Peyer's patch (tissue), 4 donors: Measurements from ENCODE around the gene RPL11. TPM values are rescaled to one million over a fixed set of nuclear protein-coding genes. Genes with fewer than 3 reads are reported as not detected.

Experiments used
- DNase-seq, 3 donors: peaks; one replicate each; pipeline ENCODE4 v3.0.0-alpha.2; 2017 to 2019
- H3K27ac ChIP-seq, 4 donors: fragments of 200-600 bp; sonication (generic); one replicate each; pipeline ENCODE4 v1.5.1; 2016 to 2019
- H3K27me3 ChIP-seq, 2 donors: fragments of 200-600 bp; sonication (generic); one replicate each; pipeline ENCODE4 v1.5.1; 2019
- H3K36me3 ChIP-seq, 3 donors: fragments of 200-600 bp; sonication (generic); one replicate each; pipeline ENCODE4 v1.5.1; 2016 to 2019
- H3K4me1 ChIP-seq, 4 donors: fragments of 200-600 bp; sonication (generic); one replicate each; pipeline ENCODE4 v1.5.1; 2016 to 2019
- H3K4me3 ChIP-seq, 4 donors: fragments of 200-600 bp; sonication (generic); 1 replicate in 3 of 4; 2 replicates in 1 of 4; pipeline ENCODE4 v1.5.1; 2016 to 2019; ENCODE audit warnings: mild to moderate bottlenecking in 1 of 4
- H3K9me3 ChIP-seq, 4 donors: fragments of 200-600 bp; sonication (generic); one replicate each; pipeline ENCODE4 v1.5.1; 2016 to 2019; ENCODE audit warnings: mild to moderate bottlenecking in 1 of 4
- CTCF ChIP-seq, 6 experiments: fragments of 450-650 bp in 4 of 6; fragments of 200-600 bp in 2 of 6; sonication (generic) in 1 of 6; IDR thresholded peaks; one replicate each; pipeline ENCODE4 v1.5.1; 2017 to 2019; ENCODE audit warnings: antibody characterized with exemption in 6 of 6, mild to moderate bottlenecking in 3 of 6, moderate library complexity in 1 of 6
- POLR2A ChIP-seq, 2 donors: fragments of 450-650 bp; IDR thresholded peaks; one replicate each; pipeline ENCODE4 v1.5.1; 2017; ENCODE audit warnings: antibody characterized with exemption in 2 of 2, mild to moderate bottlenecking in 2 of 2, moderate library complexity in 2 of 2
- total RNA-seq, 4 donors: library from RNA; depleted of rRNA; stranded (reverse); fragments of >200 nt; gene quantifications; one replicate each; pipeline ENCODE4 v1.1.0, GENCODE V29; 2016

The RPL11 gene
- total RNA-seq, 4 donors from 2014 or later, result 339 to 882 (median 437) TPM

GRCh38 chr1:23660671-23661070, 30.9 kb upstream of the RPL11 start:
- Histone ChIP-seq H3K27me3 (no peaks in the 10 kb centered on the region), H3K9me3 (no peaks in the 10 kb centered on the region), H3K4me3 (no peak overlapping the region), H3K36me3 (no peaks in the 10 kb centered on the region), H3K4me1 (no peaks in the 10 kb centered on the region), H3K27ac (no peak overlapping the region)
- DNase-seq, result no peak
- no peak for TF ChIP-seq CTCF (IDR thresholded peaks at IDR 0.05)
- no peak for TF ChIP-seq POLR2A (IDR thresholded peaks at IDR 0.05)

DNA sequence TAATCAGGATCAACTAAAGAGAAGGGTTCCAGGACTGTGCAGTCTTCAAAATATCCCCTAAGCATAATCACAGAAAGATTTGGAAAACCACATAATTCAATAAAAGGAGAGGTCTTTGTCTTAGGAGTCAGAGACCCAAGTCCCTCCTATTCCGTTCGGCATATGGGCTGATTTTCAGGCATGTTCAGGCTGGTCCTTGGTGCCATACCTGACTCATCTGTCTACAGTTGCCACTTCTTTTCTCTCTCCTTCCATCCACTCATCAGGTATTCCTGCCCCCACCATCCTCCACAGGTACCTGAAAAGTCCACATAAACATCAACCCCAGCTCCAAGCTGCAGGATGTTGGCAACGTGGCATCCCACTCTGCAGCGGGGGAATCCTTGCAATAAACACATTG, 29.7 kb upstream of the RPL11 start:
- Histone ChIP-seq H3K27ac (no peak overlapping the region), H3K36me3 (no peaks in the 10 kb centered on the region), H3K27me3 (no peaks in the 10 kb centered on the region), H3K4me1 (no peaks in the 10 kb centered on the region), H3K4me3 (no peak overlapping the region), H3K9me3 (no peaks in the 10 kb centered on the region)
- no peak for TF ChIP-seq POLR2A (IDR thresholded peaks at IDR 0.05)
- TF ChIP-seq CTCF (IDR thresholded peaks at IDR 0.05), result no peak
- no peak for DNase-seq

DNA sequence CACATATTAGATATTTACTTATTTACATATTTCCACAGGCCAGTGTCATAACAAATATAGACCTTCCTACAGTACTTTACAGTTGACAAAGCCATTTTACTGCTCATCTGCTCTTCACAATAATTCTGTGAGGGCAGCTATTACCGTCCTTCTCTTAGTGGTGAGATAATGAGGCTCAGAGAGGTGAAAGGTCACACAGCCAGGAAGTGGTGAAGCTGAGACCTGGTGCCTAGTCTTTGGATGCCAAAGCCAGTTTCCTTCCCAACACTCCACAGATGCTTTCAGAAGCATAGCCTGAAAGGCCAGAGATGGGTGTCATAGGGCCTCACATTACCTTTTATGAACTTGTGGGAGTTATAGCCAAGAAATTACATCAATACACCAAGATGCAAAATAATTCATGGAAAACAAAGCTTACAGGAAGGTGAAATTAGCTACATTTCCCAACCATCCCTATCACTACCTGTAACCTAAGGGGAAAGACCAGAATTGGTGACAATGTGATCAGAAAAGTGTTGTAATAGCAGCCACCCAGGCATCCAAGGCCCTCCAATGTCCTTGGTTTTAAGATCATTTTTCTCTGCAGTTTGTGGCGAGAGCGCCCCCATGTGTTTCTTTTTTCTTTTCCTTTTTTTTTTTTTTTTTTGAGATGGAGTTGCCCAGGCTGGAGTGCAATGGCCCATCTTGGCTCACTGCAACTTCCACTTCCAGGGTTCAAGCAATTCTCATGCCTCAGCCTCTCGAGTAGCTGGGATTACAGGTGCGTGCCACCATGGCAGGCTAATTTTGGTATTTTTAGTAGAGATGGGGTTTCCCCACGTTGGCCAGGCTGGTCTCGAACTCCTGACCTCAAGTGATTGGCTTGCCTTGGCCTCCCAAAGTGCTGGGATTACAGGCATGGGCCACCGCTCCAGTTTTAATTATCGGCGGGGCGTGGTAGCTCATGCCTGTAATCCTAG, 26.5 kb upstream of the RPL11 start:
- no peak for TF ChIP-seq POLR2A (IDR thresholded peaks at IDR 0.05)
- TF ChIP-seq CTCF (IDR thresholded peaks at IDR 0.05), result peak in 1 of 6 experiments; percentile 17
- Histone ChIP-seq H3K4me3 (no peak overlapping the region), H3K4me1 (no peaks in the 10 kb centered on the region), H3K9me3 (no peaks in the 10 kb centered on the region), H3K27me3 (no peaks in the 10 kb centered on the region), H3K36me3 (no peaks in the 10 kb centered on the region), H3K27ac (no peak overlapping the region)
- DNase-seq, result no peak

GRCh38 chr1:23667411-23667810, 24.2 kb upstream of the RPL11 start:
- Histone ChIP-seq H3K9me3 (no peaks in the 10 kb centered on the region), H3K27me3 (no peaks in the 10 kb centered on the region), H3K36me3 (no peaks in the 10 kb centered on the region), H3K4me3 (no peak overlapping the region), H3K27ac (no peak overlapping the region), H3K4me1 (no peaks in the 10 kb centered on the region)
- TF ChIP-seq POLR2A (IDR thresholded peaks at IDR 0.05) (no peak), CTCF (IDR thresholded peaks at IDR 0.05) (no peak)
- DNase-seq, result no peak

DNA sequence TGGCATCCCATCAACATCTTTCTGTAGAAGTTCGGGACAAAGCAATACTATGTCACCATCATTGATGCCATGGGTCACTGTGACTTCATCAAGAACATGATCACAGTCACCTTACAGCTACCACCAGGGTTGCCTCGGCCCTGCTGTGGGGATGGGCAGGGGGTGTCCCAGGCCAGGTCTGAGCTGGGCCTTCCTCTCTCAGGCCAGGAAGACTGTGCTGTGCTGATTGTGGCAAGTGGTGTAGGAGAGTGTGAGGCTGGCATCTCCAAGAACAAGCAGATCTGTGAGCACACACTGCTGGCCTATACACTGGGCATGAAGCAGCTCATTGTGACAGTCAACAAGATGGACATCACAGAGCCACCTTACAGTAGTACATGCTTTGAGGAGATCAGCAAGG, 20.9 kb upstream of the RPL11 start:
- no peaks in the 10 kb centered on the region for H3K4me1 ChIP-seq
- no peaks in the 10 kb centered on the region for H3K27me3 ChIP-seq
- DNase-seq, result no peak
- no peak overlapping the region for H3K4me3 ChIP-seq
- H3K9me3 ChIP-seq, result no peaks in the 10 kb centered on the region
- H3K27ac ChIP-seq, result no peak overlapping the region
- no peaks in the 10 kb centered on the region for H3K36me3 ChIP-seq
- no peak for TF ChIP-seq CTCF (IDR thresholded peaks at IDR 0.05)
- TF ChIP-seq POLR2A (IDR thresholded peaks at IDR 0.05), result no peak
